Panc1 (cell line): ENCODE data around the gene LHX3. TPM values are rescaled to one million over a fixed set of nuclear protein-coding genes. Genes with fewer than 3 reads are reported as not detected.

ENCODE experiments used
- ATAC-seq: fragments of 200-7000 bp; cut with Tn5 transposase; 2 replicates; pipeline ENCODE4 v1.9.1; 2020; ENCODE audit warnings: mild to moderate bottlenecking, moderate library complexity
- BruUV-seq: library from RNA; stranded (reverse); fragments of 400-500 nt; replicated peaks from 2 replicates; lab custom pipeline; 2021; lab: Mats Ljungman, UMichigan
- CTCF ChIA-PET: fragments of 300-600 bp; sonication (Branson Sonifier 250); formaldehyde crosslinking; loops from one replicate; lab custom pipeline; 2022; ENCODE audit warnings: antibody characterized with exemption; lab: Charles Lee
- POLR2A ChIA-PET: fragments of 300-600 bp; sonication (Branson Sonifier 250); formaldehyde crosslinking; loops from one replicate; lab custom pipeline; 2022; ENCODE audit warnings: antibody characterized with exemption; lab: Charles Lee
- DNase-seq: peaks from one replicate; pipeline ENCODE4 v3.0.0-alpha.2; 2010; ENCODE audit warnings: low read depth, low spot score
- H3K27ac ChIP-seq: 2 replicates; pipeline ENCODE4 v1.5.1; 2011; ENCODE audit warnings: mild to moderate bottlenecking, low read length, inconsistent platforms
- H3K27me3 ChIP-seq: fragments of 200-500 bp; sonication (Bioruptor generic); 2 replicates; pipeline ENCODE4 v1.6.0; 2014; ENCODE audit warnings: low read length, inconsistent platforms; ENCODE audit not compliant: control insufficient read depth, insufficient read depth
- H3K36me3 ChIP-seq: fragments of 200-500 bp; sonication (Bioruptor generic); 2 replicates; pipeline ENCODE4 v1.5.1; 2014; ENCODE audit warnings: inconsistent platforms, mild to moderate bottlenecking, low read length, moderate library complexity; ENCODE audit not compliant: control insufficient read depth, insufficient read depth
- H3K4me1 ChIP-seq: 2 replicates; pipeline ENCODE4 v1.5.1; 2011; ENCODE audit warnings: inconsistent platforms, mild to moderate bottlenecking, low read length, moderate library complexity; ENCODE audit not compliant: control insufficient read depth, insufficient read depth
- H3K4me3 ChIP-seq, 2 experiments: 2 replicates each; pipeline ENCODE4 v1.5.1; 2011 to 2012; ENCODE audit warnings: low read depth in 2 of 2, low read length in 2 of 2, mild to moderate bottlenecking in 2 of 2, inconsistent platforms in 1 of 2, moderate library complexity in 1 of 2
- H3K9me3 ChIP-seq: fragments of 200-500 bp; sonication (Bioruptor generic); 2 replicates; pipeline ENCODE4 v1.5.1; 2014; ENCODE audit warnings: low read depth, mild to moderate bottlenecking, inconsistent platforms, low read length, moderate library complexity; ENCODE audit not compliant: control insufficient read depth, insufficient read depth
- POLR2AphosphoS5 ChIP-seq: IDR thresholded peaks from 2 replicates; pipeline ENCODE4 v1.6.1; 2012; ENCODE audit warnings: mild to moderate bottlenecking, low read depth, low read length, moderate library complexity
- SIN3A ChIP-seq: IDR thresholded peaks from 2 replicates; pipeline ENCODE4 v1.6.1; 2012; ENCODE audit warnings: low read depth, mild to moderate bottlenecking, low read length, moderate library complexity, borderline replicate concordance; ENCODE audit not compliant: insufficient read depth
- TCF7L2 ChIP-seq: IDR thresholded peaks from 2 replicates; pipeline ENCODE4 v1.6.1; 2011; ENCODE audit warnings: mild to moderate bottlenecking, low read depth, low read length, inconsistent platforms
- in situ Hi-C: cut with HindIII; loops from 2 replicates; pipeline ENCODE4 v1.10.0; 2016; ENCODE audit warnings: low sequenced_read_pairs, low pct_unique_long_range_greater_than_20kb
- intact Hi-C: fragments of 100-400 bp; cut with micrococcal nuclease; formaldehyde crosslinking; loops from one replicate; pipeline ENCODE4 v1.10.0; 2022; ENCODE audit not compliant: unreplicated experiment
- total RNA-seq: library from RNA; stranded (reverse); gene quantifications from one replicate; pipeline ENCODE4 v1.2.1, GENCODE V29; 2021; ENCODE audit not compliant: unreplicated experiment
- TF ChIP-seq, protein P1 (sequence below), 2 experiments: IDR thresholded peaks; 2 replicates each; pipeline ENCODE4 v1.6.1; 2011 to 2012; ENCODE audit warnings: low read depth in 2 of 2, control low read depth in 1 of 2, low read length in 1 of 2, mild to moderate bottlenecking in 1 of 2, moderate library complexity in 1 of 2; ENCODE audit not compliant: insufficient read depth in 1 of 2
- TF ChIP-seq, protein P2 (sequence below): fragments of 450-650 bp; IDR thresholded peaks from 2 replicates; pipeline ENCODE4 v1.5.1; 2017; ENCODE audit warnings: mild to moderate bottlenecking

Gene LHX3
- total RNA-seq, 1 experiment from 2014 or later: 0.13 TPM

DNA sequence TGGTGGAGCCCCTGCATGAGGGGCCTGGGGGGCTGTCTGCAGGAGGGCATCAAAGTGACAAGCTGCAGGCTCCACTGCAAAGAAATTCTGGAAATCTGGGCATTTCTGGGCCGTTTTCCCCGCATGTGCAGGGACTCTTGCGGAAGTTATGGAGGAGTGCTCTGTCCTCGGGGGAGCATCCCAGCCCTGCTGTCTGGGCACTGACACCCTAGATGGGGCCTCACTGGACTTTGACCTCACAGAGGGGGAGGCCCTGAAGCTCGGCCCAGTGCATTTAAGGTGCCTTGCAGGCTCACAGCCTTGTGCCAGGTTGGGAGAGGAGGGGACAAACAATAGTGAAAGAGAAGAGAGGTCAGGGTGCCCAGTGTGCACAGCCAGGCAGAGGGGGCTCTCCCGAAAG lies 35.4 kb downstream of the LHX3 start:
- CTCF ChIA-PET: no interaction called here
- DNase-seq (no peak), ATAC-seq (no peak)
- no peak for TF ChIP-seq SIN3A
- TF ChIP-seq, protein P1, sequence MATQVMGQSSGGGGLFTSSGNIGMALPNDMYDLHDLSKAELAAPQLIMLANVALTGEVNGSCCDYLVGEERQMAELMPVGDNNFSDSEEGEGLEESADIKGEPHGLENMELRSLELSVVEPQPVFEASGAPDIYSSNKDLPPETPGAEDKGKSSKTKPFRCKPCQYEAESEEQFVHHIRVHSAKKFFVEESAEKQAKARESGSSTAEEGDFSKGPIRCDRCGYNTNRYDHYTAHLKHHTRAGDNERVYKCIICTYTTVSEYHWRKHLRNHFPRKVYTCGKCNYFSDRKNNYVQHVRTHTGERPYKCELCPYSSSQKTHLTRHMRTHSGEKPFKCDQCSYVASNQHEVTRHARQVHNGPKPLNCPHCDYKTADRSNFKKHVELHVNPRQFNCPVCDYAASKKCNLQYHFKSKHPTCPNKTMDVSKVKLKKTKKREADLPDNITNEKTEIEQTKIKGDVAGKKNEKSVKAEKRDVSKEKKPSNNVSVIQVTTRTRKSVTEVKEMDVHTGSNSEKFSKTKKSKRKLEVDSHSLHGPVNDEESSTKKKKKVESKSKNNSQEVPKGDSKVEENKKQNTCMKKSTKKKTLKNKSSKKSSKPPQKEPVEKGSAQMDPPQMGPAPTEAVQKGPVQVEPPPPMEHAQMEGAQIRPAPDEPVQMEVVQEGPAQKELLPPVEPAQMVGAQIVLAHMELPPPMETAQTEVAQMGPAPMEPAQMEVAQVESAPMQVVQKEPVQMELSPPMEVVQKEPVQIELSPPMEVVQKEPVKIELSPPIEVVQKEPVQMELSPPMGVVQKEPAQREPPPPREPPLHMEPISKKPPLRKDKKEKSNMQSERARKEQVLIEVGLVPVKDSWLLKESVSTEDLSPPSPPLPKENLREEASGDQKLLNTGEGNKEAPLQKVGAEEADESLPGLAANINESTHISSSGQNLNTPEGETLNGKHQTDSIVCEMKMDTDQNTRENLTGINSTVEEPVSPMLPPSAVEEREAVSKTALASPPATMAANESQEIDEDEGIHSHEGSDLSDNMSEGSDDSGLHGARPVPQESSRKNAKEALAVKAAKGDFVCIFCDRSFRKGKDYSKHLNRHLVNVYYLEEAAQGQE (IDR thresholded peaks at IDR 0.05; ENCODE audit: insufficient read depth in 1 of 2, low read depth in 2 of 2, low read length in 1 of 2): no peak
- no peaks in the 10 kb centered on the region for H3K9me3 ChIP-seq
- H3K27me3 ChIP-seq: no peaks in the 10 kb centered on the region
- POLR2A ChIA-PET: no interaction called here
- no peaks in the 10 kb centered on the region for H3K36me3 ChIP-seq
- in situ Hi-C loops (no loop called here), intact Hi-C loops (no loop called here)
- no peaks in the 10 kb centered on the region; the same call in 1 of the 2 replicates for H3K4me1 ChIP-seq
- H3K4me3 ChIP-seq: no peak overlapping the region
- BruUV-seq: no TSS peak
- no peak overlapping the region for H3K27ac ChIP-seq

DNA sequence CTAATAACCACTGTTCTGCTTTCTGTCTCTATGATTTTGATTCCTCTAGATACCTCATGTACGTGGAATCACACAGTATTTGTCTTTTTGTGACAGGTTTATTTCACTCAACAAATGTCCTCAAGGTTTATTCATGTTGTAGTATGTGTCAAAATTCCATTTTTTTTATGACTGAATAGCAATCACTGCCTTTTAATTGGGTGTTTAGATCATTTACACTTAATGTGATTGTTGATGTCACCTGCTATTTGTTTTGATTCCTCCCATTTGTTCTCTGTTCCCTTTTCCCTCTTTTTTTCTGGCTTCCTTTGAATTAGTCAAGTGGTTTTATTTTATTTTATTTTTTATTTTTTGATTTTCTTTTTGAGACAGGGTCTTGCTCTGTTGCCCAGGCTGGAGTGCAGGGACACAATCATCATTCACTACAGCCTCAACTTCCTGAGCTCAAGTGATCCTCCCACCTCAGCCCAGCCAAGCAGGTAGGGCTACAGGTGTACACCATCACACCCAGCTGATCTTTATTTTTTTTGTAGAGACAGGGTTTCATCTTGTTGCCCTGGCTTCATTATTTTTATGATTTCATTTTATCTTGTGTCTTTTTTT lies 41.6 kb downstream of the LHX3 start:
- in situ Hi-C loops: no loop called here

More for the DNA sequence above, 41.6 kb downstream of the LHX3 start:
- BruUV-seq: no TSS peak
- no peaks in the 10 kb centered on the region for H3K4me1 ChIP-seq
- intact Hi-C loops: no loop called here
- no peaks in the 10 kb centered on the region for H3K27me3 ChIP-seq
- H3K9me3 ChIP-seq: no peaks in the 10 kb centered on the region
- DNase-seq (no peak), ATAC-seq (no peak)
- H3K27ac ChIP-seq: no peak overlapping the region
- ChIA-PET POLR2A (no interaction called here), CTCF (no interaction called here)
- H3K36me3 ChIP-seq: no peaks in the 10 kb centered on the region
- H3K4me3 ChIP-seq: no peak overlapping the region
- no peak for TF ChIP-seq POLR2AphosphoS5
- TF ChIP-seq TCF7L2: no peak
- TF ChIP-seq, protein P2, sequence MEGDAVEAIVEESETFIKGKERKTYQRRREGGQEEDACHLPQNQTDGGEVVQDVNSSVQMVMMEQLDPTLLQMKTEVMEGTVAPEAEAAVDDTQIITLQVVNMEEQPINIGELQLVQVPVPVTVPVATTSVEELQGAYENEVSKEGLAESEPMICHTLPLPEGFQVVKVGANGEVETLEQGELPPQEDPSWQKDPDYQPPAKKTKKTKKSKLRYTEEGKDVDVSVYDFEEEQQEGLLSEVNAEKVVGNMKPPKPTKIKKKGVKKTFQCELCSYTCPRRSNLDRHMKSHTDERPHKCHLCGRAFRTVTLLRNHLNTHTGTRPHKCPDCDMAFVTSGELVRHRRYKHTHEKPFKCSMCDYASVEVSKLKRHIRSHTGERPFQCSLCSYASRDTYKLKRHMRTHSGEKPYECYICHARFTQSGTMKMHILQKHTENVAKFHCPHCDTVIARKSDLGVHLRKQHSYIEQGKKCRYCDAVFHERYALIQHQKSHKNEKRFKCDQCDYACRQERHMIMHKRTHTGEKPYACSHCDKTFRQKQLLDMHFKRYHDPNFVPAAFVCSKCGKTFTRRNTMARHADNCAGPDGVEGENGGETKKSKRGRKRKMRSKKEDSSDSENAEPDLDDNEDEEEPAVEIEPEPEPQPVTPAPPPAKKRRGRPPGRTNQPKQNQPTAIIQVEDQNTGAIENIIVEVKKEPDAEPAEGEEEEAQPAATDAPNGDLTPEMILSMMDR: no peak
- TF ChIP-seq, protein P1 (IDR thresholded peaks at IDR 0.05; ENCODE audit: insufficient read depth in 1 of 2, low read depth in 2 of 2, low read length in 1 of 2): no peak
- no peak for TF ChIP-seq SIN3A
